ENCODE data around the gene PDE8A. TPM values are rescaled to one million over a fixed set of nuclear protein-coding genes. Genes with fewer than 3 reads are reported as not detected.
"Not testable (repeated sequence)": the region's sequence is repeated elsewhere in the genome, so short reads cannot be mapped to it uniquely, and the experiment has no call there.

PDE8A gene
- polyA plus RNA-seq, 5 donors = 37.2 to 64.7 (median 51.2) TPM

GRCh38 chr15:85010071-85010385 lies 28.4 kb downstream of the PDE8A start:
- DNase-seq = no peak

- peak in 1 of 2 donors; percentile 42 for DNase-seq
Measured at GRCh38 chr15:85010386-85011159, 28.9 kb downstream of the PDE8A start.

- no peak for DNase-seq
Measured at GRCh38 chr15:85011160-85011571, 29.5 kb downstream of the PDE8A start.

GRCh38 chr15:85011724-85012123 lies 30.1 kb downstream of the PDE8A start:
- not testable (repeated sequence) for DNase-seq

- DNase-seq = no peak
Measured at GRCh38 chr15:85013785-85014184, 32.1 kb downstream of the PDE8A start.

- no peak for DNase-seq
Measured at GRCh38 chr15:85014932-85015331, 33.3 kb downstream of the PDE8A start.

GRCh38 chr15:85016275-85016674 lies 34.6 kb downstream of the PDE8A start:
- DNase-seq = no peak

- no peak for DNase-seq
Measured at GRCh38 chr15:85019815-85020590, 38.3 kb downstream of the PDE8A start.

GRCh38 chr15:85021409-85021808 lies 39.8 kb downstream of the PDE8A start:
- DNase-seq = no peak

GRCh38 chr15:85022860-85023403 lies 41.3 kb downstream of the PDE8A start:
- DNase-seq = no peak

GRCh38 chr15:85024003-85024402 lies 42.3 kb downstream of the PDE8A start:
- no peak for DNase-seq

- DNase-seq = no peak
Measured at GRCh38 chr15:85024509-85025336, 43.1 kb downstream of the PDE8A start.

- no peak for DNase-seq
Measured at GRCh38 chr15:85025516-85026251, 44.0 kb downstream of the PDE8A start.

GRCh38 chr15:85026304-85027032 lies 44.8 kb downstream of the PDE8A start:
- no peak for DNase-seq

- no peak for DNase-seq
Measured at GRCh38 chr15:85027033-85027380, 45.4 kb downstream of the PDE8A start.

GRCh38 chr15:85027421-85027820 lies 45.8 kb downstream of the PDE8A start:
- no peak for DNase-seq

GRCh38 chr15:85028416-85028815 lies 46.8 kb downstream of the PDE8A start:
- no peak for DNase-seq

GRCh38 chr15:85029221-85029620 lies 47.6 kb downstream of the PDE8A start:
- DNase-seq = no peak

GRCh38 chr15:85030301-85030929 lies 48.8 kb downstream of the PDE8A start:
- DNase-seq = no peak

All from right lung (tissue), 5 donors.